H9 (cell line): ENCODE results near the gene RNF213. TPM values are rescaled to one million over a fixed set of nuclear protein-coding genes. Genes with fewer than 3 reads are reported as not detected.

Source experiments
- DNase-seq: peaks from one replicate; pipeline ENCODE4 v3.0.0-alpha.2; 2017
- H2AFZ ChIP-seq: one replicate; pipeline ENCODE4 v1.6.1; 2013; ENCODE audit warnings: mild to moderate bottlenecking, low read length, control low read depth, moderate library complexity
- H2AK5ac ChIP-seq: 2 replicates; pipeline ENCODE4 v1.6.1; 2013; ENCODE audit warnings: low read length, control low read depth, mixed read lengths; ENCODE audit not compliant: insufficient read length
- H2BK120ac ChIP-seq: one replicate; pipeline ENCODE4 v1.6.1; 2013; ENCODE audit warnings: low read depth, mild to moderate bottlenecking, low read length, control low read depth, inconsistent platforms; ENCODE audit not compliant: poor library complexity, severe bottlenecking
- H2BK12ac ChIP-seq: 2 replicates; pipeline ENCODE4 v1.6.1; 2013; ENCODE audit warnings: low read length, control low read depth, mixed read lengths, low read depth; ENCODE audit not compliant: insufficient read length
- H2BK15ac ChIP-seq: 2 replicates; pipeline ENCODE4 v1.6.1; 2013; ENCODE audit warnings: low read depth, low read length, control low read depth
- H2BK20ac ChIP-seq: one replicate; pipeline ENCODE4 v1.6.1; 2013; ENCODE audit warnings: low read depth, mild to moderate bottlenecking, low read length, control low read depth, inconsistent platforms; ENCODE audit not compliant: poor library complexity, severe bottlenecking
- H2BK5ac ChIP-seq: 2 replicates; pipeline ENCODE4 v1.6.1; 2013; ENCODE audit warnings: low read length, control low read depth, mixed read lengths; ENCODE audit not compliant: insufficient read length
- H3K14ac ChIP-seq: 2 replicates; pipeline ENCODE4 v1.6.1; 2013; ENCODE audit warnings: low read length, control low read depth; ENCODE audit not compliant: insufficient read depth
- H3K18ac ChIP-seq: 2 replicates; pipeline ENCODE4 v1.6.1; 2013; ENCODE audit warnings: low read depth, mild to moderate bottlenecking, mixed read lengths, low read length, control low read depth; ENCODE audit not compliant: insufficient read length
- H3K23ac ChIP-seq: 2 replicates; pipeline ENCODE4 v1.6.1; 2013; ENCODE audit warnings: low read length, control low read depth, mixed read lengths, low read depth; ENCODE audit not compliant: insufficient read length
- H3K23me2 ChIP-seq: 2 replicates; pipeline ENCODE4 v1.6.1; 2013; ENCODE audit warnings: low read depth, mild to moderate bottlenecking, mixed read lengths, low read length, control low read depth; ENCODE audit not compliant: insufficient read length, poor library complexity, severe bottlenecking
- H3K27ac ChIP-seq: 2 replicates; pipeline ENCODE4 v1.5.1; 2013; ENCODE audit warnings: low read length, control low read depth, mixed read lengths, low read depth; ENCODE audit not compliant: insufficient read length
- H3K27me3 ChIP-seq: 2 replicates; pipeline ENCODE4 v1.6.1; 2013; ENCODE audit warnings: low read length, control low read depth, inconsistent platforms; ENCODE audit not compliant: insufficient read depth
- H3K4ac ChIP-seq: 2 replicates; pipeline ENCODE4 v1.6.1; 2013; ENCODE audit warnings: low read depth, mild to moderate bottlenecking, control low read depth, inconsistent platforms, low read length, moderate library complexity
- H3K4me1 ChIP-seq: 2 replicates; pipeline ENCODE4 v1.6.1; 2013; ENCODE audit warnings: low read length, control low read depth, inconsistent platforms; ENCODE audit not compliant: insufficient read depth
- H3K4me2 ChIP-seq: 2 replicates; pipeline ENCODE4 v1.6.1; 2013; ENCODE audit warnings: low read length, control low read depth, mixed read lengths; ENCODE audit not compliant: insufficient read length, insufficient read depth
- H3K56ac ChIP-seq: 2 replicates; pipeline ENCODE4 v1.6.1; 2013; ENCODE audit warnings: low read depth, mild to moderate bottlenecking, mixed read lengths, low read length, control low read depth; ENCODE audit not compliant: insufficient read length
- H3K79me1 ChIP-seq: 2 replicates; pipeline ENCODE4 v1.6.1; 2013; ENCODE audit warnings: low read depth, mild to moderate bottlenecking, moderate library complexity, low read length, control low read depth, inconsistent platforms; ENCODE audit not compliant: insufficient read depth, poor library complexity, severe bottlenecking
- H3K79me2 ChIP-seq: 2 replicates; pipeline ENCODE4 v1.6.1; 2013; ENCODE audit warnings: low read length, control low read depth, inconsistent platforms; ENCODE audit not compliant: insufficient read depth
- H3K9ac ChIP-seq: 2 replicates; pipeline ENCODE4 v1.6.1; 2013; ENCODE audit warnings: low read length, control low read depth, mixed read lengths; ENCODE audit not compliant: insufficient read length; ENCODE audit errors: extremely low read depth
- H3K9me3 ChIP-seq: one replicate; pipeline ENCODE4 v1.6.1; 2013; ENCODE audit warnings: low read depth, low read length, inconsistent platforms; ENCODE audit not compliant: control insufficient read depth
- H3T11ph ChIP-seq: one replicate; pipeline ENCODE4 v1.6.1; 2013; ENCODE audit warnings: mild to moderate bottlenecking, low read length, control low read depth, inconsistent platforms
- H4K20me1 ChIP-seq: one replicate; pipeline ENCODE4 v1.6.1; 2013; ENCODE audit not compliant: control insufficient read depth, insufficient read length, insufficient read depth
- H4K5ac ChIP-seq: 2 replicates; pipeline ENCODE4 v1.6.1; 2013; ENCODE audit warnings: low read depth, mild to moderate bottlenecking, mixed read lengths, low read length, control low read depth; ENCODE audit not compliant: insufficient read length
- H4K8ac ChIP-seq: replicated peaks from 2 replicates; pipeline ENCODE4 v1.6.1; 2013; ENCODE audit warnings: low read length, control low read depth, mixed read lengths, low read depth; ENCODE audit not compliant: insufficient read length
- H4K91ac ChIP-seq: 2 replicates; pipeline ENCODE4 v1.6.1; 2013; ENCODE audit warnings: low read depth, mild to moderate bottlenecking, moderate library complexity, mixed read lengths, low read length, control low read depth; ENCODE audit not compliant: insufficient read length
- H3K27ac Mint-ChIP-seq, 3 experiments: 2 replicates in 2 of 3; 3 replicates in 1 of 3; pipeline ENCODE4 v1.8.0; 2020 to 2021; ENCODE audit warnings: mixed read lengths in 3 of 3, mild to moderate bottlenecking in 1 of 3, moderate library complexity in 1 of 3
- H3K27me3 Mint-ChIP-seq: 2 replicates; pipeline ENCODE4 v1.8.0; 2021; ENCODE audit warnings: low read depth, mild to moderate bottlenecking, moderate library complexity, mixed read lengths
- H3K36me3 Mint-ChIP-seq, 3 experiments: 2 replicates in 2 of 3; 3 replicates in 1 of 3; pipeline ENCODE4 v1.8.0; 2020 to 2021; ENCODE audit warnings: low read depth in 3 of 3, mixed read lengths in 3 of 3; ENCODE audit not compliant: insufficient read depth in 1 of 3
- H3K4me1 Mint-ChIP-seq, 2 experiments: 2 replicates each; pipeline ENCODE4 v1.8.0; 2020; ENCODE audit warnings: mixed read lengths in 2 of 2
- H3K4me3 Mint-ChIP-seq, 2 experiments: 2 replicates in 1 of 2; 3 replicates in 1 of 2; pipeline ENCODE4 v1.8.0; 2020 to 2021; ENCODE audit warnings: mild to moderate bottlenecking in 2 of 2, mixed read lengths in 2 of 2, moderate library complexity in 1 of 2
- H3K9me3 Mint-ChIP-seq, 2 experiments: 2 replicates in 1 of 2; 3 replicates in 1 of 2; pipeline ENCODE4 v1.8.0; 2020; ENCODE audit warnings: mild to moderate bottlenecking in 2 of 2, mixed read lengths in 2 of 2, moderate library complexity in 1 of 2
- CTCF ChIP-seq: fragments of 200-600 bp; sonication (generic); conservative IDR thresholded peaks from 3 replicates; pipeline ENCODE4 v1.8.0; 2021; ENCODE audit warnings: antibody characterized with exemption, mild to moderate bottlenecking
- WGBS: extraction: QIAGEN DNeasy Blood & Tissue Kit; methylation state at CpG from one replicate; pipeline ENCODE4 v1.1.7; 2013; ENCODE audit warnings: missing lambda C conversion rate, low lambda C conversion rate, mixed read lengths; ENCODE audit not compliant: insufficient read length; ENCODE audit errors: extremely low coverage; 5-methylcytosine and 5-hydroxymethylcytosine counted together
- total RNA-seq: library from RNA; stranded (reverse); gene quantifications from 2 replicates; pipeline ENCODE4 v1.2.1, GENCODE V29; 2021

Gene RNF213
- total RNA-seq, 1 experiment from 2014 or later: 34.3 TPM

GRCh38 chr17:80212109-80212508 is 48.5 kb upstream of the RNF213 start:
- H3K9me3 Mint-ChIP-seq: no peaks in the 10 kb centered on the region
- no peak overlapping the region for H3K4ac ChIP-seq
- H2AK5ac ChIP-seq: no peak overlapping the region
- no peak overlapping the region for H3K56ac ChIP-seq
- no peaks in the 10 kb centered on the region for H3K9me3 ChIP-seq
- H3K23me2 ChIP-seq: no peaks in the 10 kb centered on the region
- H3K9ac ChIP-seq: no peak overlapping the region
- no peak overlapping the region for H2BK5ac ChIP-seq
- H3K36me3 Mint-ChIP-seq: peaks cover 13 to 37% (median 30%) of the 10 kb centered on the region in 3 experiments; a peak in 6 of 7 replicates
- H3K23ac ChIP-seq: no peak overlapping the region
- WGBS: no CpG with 5 or more reads among the region's 22 CpGs
- no peak overlapping the region for H3T11ph ChIP-seq
- no peak overlapping the region for H2AFZ ChIP-seq
- DNase-seq: no peak
- no peak overlapping the region for H4K5ac ChIP-seq
- H3K27ac Mint-ChIP-seq: no peak overlapping the region
- no peaks in the 10 kb centered on the region for H3K4me1 Mint-ChIP-seq
- no peak overlapping the region for H3K18ac ChIP-seq
- no peak overlapping the region for H4K8ac ChIP-seq
- no peaks in the 10 kb centered on the region for H3K4me1 ChIP-seq
- no peaks in the 10 kb centered on the region for H3K79me1 ChIP-seq
- no peaks in the 10 kb centered on the region for H4K20me1 ChIP-seq
- no peak overlapping the region for H3K4me2 ChIP-seq
- no peak overlapping the region for H2BK15ac ChIP-seq
- H3K27me3 ChIP-seq: no peaks in the 10 kb centered on the region
- H3K27ac ChIP-seq: no peak overlapping the region
- H2BK120ac ChIP-seq: no peak overlapping the region
- no peak overlapping the region for H3K4me3 Mint-ChIP-seq
- TF ChIP-seq CTCF: no peak
- H3K79me2 ChIP-seq: no peaks in the 10 kb centered on the region
- H4K91ac ChIP-seq: no peak overlapping the region
- H3K14ac ChIP-seq: no peak overlapping the region; the same call in 1 of the 2 replicates
- H3K27me3 Mint-ChIP-seq: no peaks in the 10 kb centered on the region
- H2BK20ac ChIP-seq: no peak overlapping the region
- H2BK12ac ChIP-seq: no peak overlapping the region
